Chondrocyte (in vitro differentiated cells): ENCODE data around the gene NDUFB8. TPM values are rescaled to one million over a fixed set of nuclear protein-coding genes. Genes with fewer than 3 reads are reported as not detected.

Experiments used
- DNase-seq: peaks from one replicate; pipeline ENCODE4 v3.0.0; 2021; ENCODE audit warnings: mixed read lengths, low spot score
- H3K27ac Mint-ChIP-seq: one replicate; pipeline ENCODE4 v1.8.0; 2021; ENCODE audit warnings: mild to moderate bottlenecking, moderate library complexity, mixed read lengths; ENCODE audit not compliant: unreplicated experiment
- H3K27me3 Mint-ChIP-seq: 2 replicates; pipeline ENCODE4 v1.8.0; 2021; ENCODE audit warnings: low read depth, mixed read lengths
- H3K36me3 Mint-ChIP-seq: 2 replicates; pipeline ENCODE4 v1.8.0; 2021; ENCODE audit warnings: low read depth, mixed read lengths
- H3K4me1 Mint-ChIP-seq: 2 replicates; pipeline ENCODE4 v1.8.0; 2021; ENCODE audit warnings: low read depth, mild to moderate bottlenecking, mixed read lengths
- H3K4me3 Mint-ChIP-seq: one replicate; pipeline ENCODE4 v1.8.0; 2021; ENCODE audit warnings: mild to moderate bottlenecking, moderate library complexity, mixed read lengths; ENCODE audit not compliant: unreplicated experiment
- H3K9me3 Mint-ChIP-seq: 2 replicates; pipeline ENCODE4 v1.8.0; 2021; ENCODE audit warnings: low read depth, mixed read lengths
- total RNA-seq: library from RNA; stranded (reverse); gene quantifications from 3 replicates; pipeline ENCODE4 v1.2.1, GENCODE V29; 2021
- TF ChIP-seq, protein P1 (sequence below): fragments of 200-600 bp; sonication (generic); IDR thresholded peaks from 2 replicates; pipeline ENCODE4 v1.5.0; 2021; ENCODE audit warnings: antibody characterized with exemption, mild to moderate bottlenecking, moderate library complexity

The NDUFB8 gene
- total RNA-seq, 1 donor from 2014 or later, result 127 TPM

DNA sequence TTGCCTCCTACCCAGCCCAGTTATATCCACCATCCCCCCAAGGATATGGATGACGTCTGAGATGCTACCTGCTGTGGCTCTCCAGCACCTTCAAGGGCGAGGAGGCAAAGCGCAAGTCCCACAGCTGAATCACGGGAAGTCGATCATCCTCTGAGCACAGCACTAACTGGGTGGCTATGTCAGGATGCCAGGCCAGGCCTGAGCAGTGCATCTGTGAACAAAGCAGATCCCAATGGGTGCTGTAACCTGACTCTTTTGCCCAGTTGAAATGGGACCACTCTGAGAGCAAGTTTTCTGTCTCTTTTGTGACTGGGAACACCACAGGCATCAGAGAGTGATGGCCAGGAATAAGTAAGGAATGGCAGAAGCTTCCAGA, 22.3 kb downstream of the NDUFB8 start:
- Mint-ChIP-seq H3K27ac (no peak overlapping the region), H3K36me3 (peaks cover 12% of the 10 kb centered on the region), H3K4me3 (no peak overlapping the region), H3K27me3 (no peaks in the 10 kb centered on the region), H3K9me3 (no peaks in the 10 kb centered on the region), H3K4me1 (peaks cover 15% of the 10 kb centered on the region)
- DNase-seq, result no peak
- TF ChIP-seq, protein P1, sequence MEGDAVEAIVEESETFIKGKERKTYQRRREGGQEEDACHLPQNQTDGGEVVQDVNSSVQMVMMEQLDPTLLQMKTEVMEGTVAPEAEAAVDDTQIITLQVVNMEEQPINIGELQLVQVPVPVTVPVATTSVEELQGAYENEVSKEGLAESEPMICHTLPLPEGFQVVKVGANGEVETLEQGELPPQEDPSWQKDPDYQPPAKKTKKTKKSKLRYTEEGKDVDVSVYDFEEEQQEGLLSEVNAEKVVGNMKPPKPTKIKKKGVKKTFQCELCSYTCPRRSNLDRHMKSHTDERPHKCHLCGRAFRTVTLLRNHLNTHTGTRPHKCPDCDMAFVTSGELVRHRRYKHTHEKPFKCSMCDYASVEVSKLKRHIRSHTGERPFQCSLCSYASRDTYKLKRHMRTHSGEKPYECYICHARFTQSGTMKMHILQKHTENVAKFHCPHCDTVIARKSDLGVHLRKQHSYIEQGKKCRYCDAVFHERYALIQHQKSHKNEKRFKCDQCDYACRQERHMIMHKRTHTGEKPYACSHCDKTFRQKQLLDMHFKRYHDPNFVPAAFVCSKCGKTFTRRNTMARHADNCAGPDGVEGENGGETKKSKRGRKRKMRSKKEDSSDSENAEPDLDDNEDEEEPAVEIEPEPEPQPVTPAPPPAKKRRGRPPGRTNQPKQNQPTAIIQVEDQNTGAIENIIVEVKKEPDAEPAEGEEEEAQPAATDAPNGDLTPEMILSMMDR, result no peak

DNA sequence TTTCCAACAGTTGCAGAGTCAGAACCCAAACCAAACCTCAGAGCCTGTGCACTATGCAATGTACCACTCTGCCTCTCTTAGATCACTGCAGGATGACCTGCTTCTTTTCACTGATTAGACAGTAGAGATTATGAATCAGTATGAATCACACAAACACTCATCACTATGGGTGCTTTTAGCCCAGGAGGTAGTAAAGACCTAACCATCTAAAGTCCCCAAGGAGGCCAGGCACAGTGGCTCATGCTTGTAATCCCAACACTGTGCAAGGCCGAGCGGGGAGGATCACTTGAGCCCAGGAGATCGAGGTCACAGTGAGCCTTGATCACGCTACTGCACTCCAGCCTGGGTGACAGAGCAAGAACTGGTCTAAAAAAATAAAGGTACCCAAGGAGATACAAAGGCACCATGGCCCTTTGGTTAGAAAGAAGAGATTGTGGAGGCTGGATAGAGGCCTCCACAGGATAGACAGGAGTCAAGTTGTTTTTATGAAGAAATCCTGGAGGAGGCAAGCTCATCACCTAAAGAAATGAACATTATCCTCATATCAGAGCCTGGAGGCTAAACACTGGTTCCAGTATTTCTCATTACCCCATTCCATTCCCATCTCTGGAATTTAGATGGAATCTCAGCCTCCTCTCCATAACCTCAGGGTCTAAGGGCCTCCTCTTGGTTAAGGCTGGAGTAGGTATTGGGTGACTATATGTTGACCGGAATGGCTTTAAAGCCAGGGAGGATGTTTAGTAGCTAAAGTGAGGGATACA, 22.9 kb downstream of the NDUFB8 start:
- Mint-ChIP-seq H3K9me3 (no peaks in the 10 kb centered on the region), H3K27me3 (no peaks in the 10 kb centered on the region), H3K27ac (no peak overlapping the region), H3K36me3 (peaks cover 12% of the 10 kb centered on the region), H3K4me1 (peaks cover 15% of the 10 kb centered on the region), H3K4me3 (no peak overlapping the region)
- DNase-seq, result no peak
- TF ChIP-seq, protein P1, result no peak

DNA sequence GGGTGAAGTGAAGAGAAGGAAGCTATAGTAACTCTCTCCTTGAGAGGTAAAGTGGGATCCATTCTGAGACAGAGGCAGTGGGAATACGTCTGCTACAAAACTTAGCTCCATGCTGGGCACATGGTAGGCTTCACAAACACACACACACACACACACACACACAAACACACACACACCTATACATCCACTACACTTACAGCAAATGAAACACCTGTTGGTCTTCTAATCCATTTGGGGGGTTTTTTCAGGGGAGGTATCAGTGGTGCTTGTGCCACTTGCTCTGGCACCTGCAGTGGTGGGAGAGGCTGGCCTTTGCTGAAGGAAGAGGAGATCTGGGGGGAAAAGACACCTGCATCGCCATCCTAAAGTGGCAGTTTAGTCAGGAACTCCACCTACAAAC, 24.5 kb downstream of the NDUFB8 start:
- H3K9me3 Mint-ChIP-seq, result no peaks in the 10 kb centered on the region

DNA sequence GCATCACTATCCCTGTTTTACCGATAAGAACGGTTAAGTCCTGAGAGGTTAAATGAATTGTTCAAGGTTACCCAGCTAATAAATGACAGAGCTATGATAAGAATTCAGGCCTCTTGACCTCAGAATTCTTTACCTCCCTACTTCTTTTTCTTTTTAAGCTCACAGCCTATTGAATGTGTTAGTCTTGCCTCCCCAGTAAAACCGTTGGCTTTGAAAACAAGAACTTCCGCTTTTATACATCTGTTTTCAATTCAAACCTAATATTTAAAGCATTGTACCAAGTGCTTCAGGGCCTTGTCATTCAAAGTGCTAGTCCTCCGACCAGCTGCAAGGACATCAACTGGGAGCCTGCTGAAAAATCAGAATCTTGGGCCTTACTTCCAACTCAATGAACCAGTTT, 25.6 kb downstream of the NDUFB8 start:
- no peak overlapping the region for H3K4me3 Mint-ChIP-seq
- H3K27ac Mint-ChIP-seq, result peak overlapping the region; percentile 62
- no peaks in the 10 kb centered on the region for H3K27me3 Mint-ChIP-seq
- no peaks in the 10 kb centered on the region for H3K9me3 Mint-ChIP-seq
- TF ChIP-seq, protein P1, result no peak
- no peak for DNase-seq
- H3K36me3 Mint-ChIP-seq, result peaks cover 20% of the 10 kb centered on the region
- peaks cover 15% of the 10 kb centered on the region for H3K4me1 Mint-ChIP-seq

More for the DNA sequence above, 24.5 kb downstream of the NDUFB8 start:
- DNase-seq, result no peak
- TF ChIP-seq, protein P1, result no peak
- Mint-ChIP-seq H3K4me3 (no peak overlapping the region), H3K4me1 (peaks cover 15% of the 10 kb centered on the region), H3K27ac (no peak overlapping the region), H3K36me3 (peaks cover 17% of the 10 kb centered on the region), H3K27me3 (no peaks in the 10 kb centered on the region)

DNA sequence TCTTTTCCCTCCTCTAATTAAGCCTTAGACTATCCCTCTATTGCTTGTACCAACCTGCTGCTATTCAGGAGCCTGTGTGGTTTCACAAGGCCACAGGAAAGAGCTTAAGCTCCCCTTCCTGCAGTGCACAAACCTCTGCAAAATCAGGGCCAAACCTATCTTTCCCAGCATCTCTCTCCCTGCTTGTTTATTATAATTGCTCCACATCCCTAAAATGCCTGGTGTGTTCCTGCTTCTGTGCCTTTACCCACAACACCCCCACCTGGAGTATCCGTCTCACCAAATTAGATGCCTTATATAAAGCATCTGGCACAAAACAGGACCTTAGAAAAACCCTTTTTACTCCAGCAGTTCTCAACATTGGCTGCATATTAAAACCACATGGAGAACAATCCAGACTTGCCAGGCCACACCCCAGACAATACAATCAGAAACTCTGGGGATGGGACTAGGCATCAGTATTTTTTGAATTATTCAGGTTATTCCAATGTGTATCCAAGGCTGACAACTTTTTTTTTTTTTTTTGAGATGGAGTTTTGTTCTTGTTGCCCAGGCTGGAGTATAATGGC, 26.7 kb downstream of the NDUFB8 start:
- Mint-ChIP-seq H3K36me3 (peaks cover 23% of the 10 kb centered on the region), H3K9me3 (no peaks in the 10 kb centered on the region), H3K27ac (no peak overlapping the region), H3K4me3 (no peak overlapping the region), H3K27me3 (no peaks in the 10 kb centered on the region), H3K4me1 (peaks cover 15% of the 10 kb centered on the region)
- TF ChIP-seq, protein P1, result no peak
- DNase-seq, result no peak
